ENCODE results near the gene SEC23B. TPM values are rescaled to one million over a fixed set of nuclear protein-coding genes. Genes with fewer than 3 reads are reported as not detected.
A peak's percentile ranks its signal among the peaks of the same experiment; 100 is the strongest.

Gene SEC23B
- total RNA-seq, 1 experiment from 2014 or later, result 67.1 TPM

DNA sequence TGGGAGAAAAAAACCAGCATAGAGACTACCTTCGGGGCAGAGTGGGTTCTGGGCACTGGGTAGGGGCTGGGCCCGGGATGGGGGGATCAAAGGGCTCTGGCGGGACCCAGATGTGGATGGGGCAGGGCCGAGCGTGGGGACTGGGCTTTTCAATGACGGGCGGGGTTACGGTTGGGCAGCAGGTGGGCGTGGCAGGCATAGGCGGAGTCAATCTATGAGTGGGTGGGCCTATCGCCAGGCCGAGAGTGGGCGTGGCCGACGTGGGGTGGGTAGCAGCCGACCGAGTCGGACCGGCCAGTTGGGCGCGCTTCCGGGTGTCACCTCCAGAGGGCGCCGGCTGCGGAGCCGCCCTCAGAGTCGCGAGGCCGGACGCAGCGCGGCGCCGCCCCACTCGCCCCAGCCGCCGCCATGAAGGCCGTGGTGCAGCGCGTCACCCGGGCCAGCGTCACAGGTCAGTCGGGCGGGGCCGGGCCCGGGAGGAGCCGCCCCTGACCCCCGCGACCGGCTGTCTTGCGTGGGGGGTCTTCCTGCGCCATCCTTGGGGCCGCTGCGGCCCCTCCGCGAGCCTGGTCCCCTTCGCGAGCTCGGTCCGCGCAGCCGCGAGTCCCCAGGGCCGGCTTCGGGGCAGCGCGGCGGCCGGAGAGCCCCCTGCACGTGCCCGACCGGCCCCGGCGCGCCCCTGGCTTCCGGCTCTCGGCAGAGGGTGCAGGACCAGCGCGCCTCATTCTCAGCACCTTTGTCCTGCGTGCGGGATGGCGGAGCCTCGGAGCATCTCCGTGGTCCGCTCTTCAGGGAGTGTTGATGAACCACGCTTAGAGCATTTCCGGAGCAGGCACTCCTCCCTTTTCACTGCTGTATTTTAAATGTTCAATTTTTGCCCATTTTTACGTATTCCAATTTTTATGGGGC is 80.2 kb downstream of the SEC23B start, which contains the start of gene DTD1 (continued):
- TF ChIP-seq GABPB1 (CRISPR knock-in tag; IDR thresholded peaks at IDR 0.05) (peak; percentile 68; the same call in 1 of the 2 replicates), ZNF219 (CRISPR knock-in tag; IDR thresholded peaks at IDR 0.05; ENCODE audit: borderline replicate concordance) (no peak)
- TF ChIP-seq, protein P1, sequence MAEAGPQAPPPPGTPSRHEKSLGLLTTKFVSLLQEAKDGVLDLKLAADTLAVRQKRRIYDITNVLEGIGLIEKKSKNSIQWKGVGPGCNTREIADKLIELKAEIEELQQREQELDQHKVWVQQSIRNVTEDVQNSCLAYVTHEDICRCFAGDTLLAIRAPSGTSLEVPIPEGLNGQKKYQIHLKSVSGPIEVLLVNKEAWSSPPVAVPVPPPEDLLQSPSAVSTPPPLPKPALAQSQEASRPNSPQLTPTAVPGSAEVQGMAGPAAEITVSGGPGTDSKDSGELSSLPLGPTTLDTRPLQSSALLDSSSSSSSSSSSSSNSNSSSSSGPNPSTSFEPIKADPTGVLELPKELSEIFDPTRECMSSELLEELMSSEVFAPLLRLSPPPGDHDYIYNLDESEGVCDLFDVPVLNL (CRISPR knock-in tag; IDR thresholded peaks at IDR 0.05; ENCODE audit: borderline replicate concordance, low read depth), result no peak
- TF ChIP-seq, protein P2, sequence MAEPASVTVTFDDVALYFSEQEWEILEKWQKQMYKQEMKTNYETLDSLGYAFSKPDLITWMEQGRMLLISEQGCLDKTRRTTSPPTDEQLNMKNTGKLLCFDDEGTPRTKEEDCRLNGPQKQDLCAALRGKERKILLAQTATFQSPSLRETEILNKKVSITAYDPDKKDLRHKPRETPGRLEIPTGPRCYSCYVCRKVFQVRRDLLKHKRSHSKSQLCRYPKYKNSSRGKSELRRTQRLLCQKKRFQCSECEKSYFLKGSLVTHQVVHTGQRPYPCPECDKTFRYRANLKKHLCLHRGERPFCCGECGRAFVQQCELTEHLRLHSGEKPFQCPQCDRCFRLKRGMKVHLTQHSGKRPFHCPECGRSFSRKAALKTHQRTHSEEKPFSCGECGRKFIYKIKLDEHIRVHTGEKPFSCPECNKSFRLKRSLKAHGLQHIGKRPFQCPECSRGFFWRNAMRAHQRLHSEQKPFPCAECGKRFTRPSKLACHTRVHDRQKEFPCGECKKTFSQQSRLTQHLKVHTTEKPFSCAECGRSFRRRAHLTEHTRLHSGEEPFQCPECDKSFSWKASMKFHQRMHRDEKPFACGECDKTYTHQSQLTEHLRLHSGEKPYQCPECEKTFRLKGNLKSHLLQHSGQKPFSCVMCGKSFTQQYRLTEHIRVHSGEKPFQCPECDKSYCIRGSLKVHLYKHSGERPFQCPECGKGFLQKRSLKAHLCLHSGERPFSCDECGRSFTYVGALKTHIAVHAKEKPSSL (CRISPR knock-in tag; conservative IDR thresholded peaks at IDR 0.05), result no peak

DNA sequence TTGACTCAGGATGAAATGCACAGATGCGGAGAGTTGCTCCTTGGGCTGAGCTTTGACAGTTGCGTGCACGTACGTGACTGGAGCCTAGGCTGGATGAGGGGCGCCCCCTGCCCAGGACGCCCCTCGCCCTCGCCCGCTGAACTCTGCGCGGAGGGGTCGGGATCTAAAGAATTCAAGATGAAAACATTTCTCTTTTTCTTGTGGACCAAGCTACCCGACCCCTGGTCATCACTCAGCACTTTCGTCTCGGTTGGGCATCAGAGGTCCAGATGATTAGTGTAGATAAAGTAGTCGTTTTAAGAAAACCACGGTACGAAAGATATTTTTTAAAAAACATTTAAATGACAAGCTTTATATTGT is 80.8 kb downstream of the SEC23B start:
- POLR2A ChIA-PET, result interaction anchor here (1.0 to 1.5 kb wide), 2 partner anchors 22 to 81 kb away, joined by 3 to 6 read pairs; partner anchors contain the start of genes SEC23B and SMIM26
- H3K9me3 Mint-ChIP-seq, result peaks cover 4% of the 10 kb centered on the region
- no peaks in the 10 kb centered on the region; the same call in 1 of the 2 replicates for H3K36me3 Mint-ChIP-seq
- peak; percentile 24 for DNase-seq (ENCODE audit: low spot score)
- peak overlapping the region; percentile 78 for H3K27ac Mint-ChIP-seq
- peak overlapping the region; percentile 83 for H3K4me3 Mint-ChIP-seq
- TF ChIP-seq, protein P3, sequence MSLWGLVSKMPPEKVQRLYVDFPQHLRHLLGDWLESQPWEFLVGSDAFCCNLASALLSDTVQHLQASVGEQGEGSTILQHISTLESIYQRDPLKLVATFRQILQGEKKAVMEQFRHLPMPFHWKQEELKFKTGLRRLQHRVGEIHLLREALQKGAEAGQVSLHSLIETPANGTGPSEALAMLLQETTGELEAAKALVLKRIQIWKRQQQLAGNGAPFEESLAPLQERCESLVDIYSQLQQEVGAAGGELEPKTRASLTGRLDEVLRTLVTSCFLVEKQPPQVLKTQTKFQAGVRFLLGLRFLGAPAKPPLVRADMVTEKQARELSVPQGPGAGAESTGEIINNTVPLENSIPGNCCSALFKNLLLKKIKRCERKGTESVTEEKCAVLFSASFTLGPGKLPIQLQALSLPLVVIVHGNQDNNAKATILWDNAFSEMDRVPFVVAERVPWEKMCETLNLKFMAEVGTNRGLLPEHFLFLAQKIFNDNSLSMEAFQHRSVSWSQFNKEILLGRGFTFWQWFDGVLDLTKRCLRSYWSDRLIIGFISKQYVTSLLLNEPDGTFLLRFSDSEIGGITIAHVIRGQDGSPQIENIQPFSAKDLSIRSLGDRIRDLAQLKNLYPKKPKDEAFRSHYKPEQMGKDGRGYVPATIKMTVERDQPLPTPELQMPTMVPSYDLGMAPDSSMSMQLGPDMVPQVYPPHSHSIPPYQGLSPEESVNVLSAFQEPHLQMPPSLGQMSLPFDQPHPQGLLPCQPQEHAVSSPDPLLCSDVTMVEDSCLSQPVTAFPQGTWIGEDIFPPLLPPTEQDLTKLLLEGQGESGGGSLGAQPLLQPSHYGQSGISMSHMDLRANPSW (CRISPR knock-in tag; conservative IDR thresholded peaks at IDR 0.05; ENCODE audit: low read depth), result no peak
- TF ChIP-seq ZNF232 (CRISPR knock-in tag; IDR thresholded peaks at IDR 0.05), result 0 out of 2 replicates have a peak, but pooled peaks have one; percentile 33
- peaks cover 41% of the 10 kb centered on the region for H3K4me1 Mint-ChIP-seq
- H3K27me3 Mint-ChIP-seq (ENCODE audit: low read depth), result peaks cover 3% of the 10 kb centered on the region; the same call in 1 of the 2 replicates
- ATAC-seq, result peak; percentile 6
- CTCF ChIA-PET, result interaction anchor here (0.6 to 1.0 kb wide), 3 partner anchors 11 to 17 kb away, joined by 3 read pairs; no protein-coding TSS in a partner anchor

DNA sequence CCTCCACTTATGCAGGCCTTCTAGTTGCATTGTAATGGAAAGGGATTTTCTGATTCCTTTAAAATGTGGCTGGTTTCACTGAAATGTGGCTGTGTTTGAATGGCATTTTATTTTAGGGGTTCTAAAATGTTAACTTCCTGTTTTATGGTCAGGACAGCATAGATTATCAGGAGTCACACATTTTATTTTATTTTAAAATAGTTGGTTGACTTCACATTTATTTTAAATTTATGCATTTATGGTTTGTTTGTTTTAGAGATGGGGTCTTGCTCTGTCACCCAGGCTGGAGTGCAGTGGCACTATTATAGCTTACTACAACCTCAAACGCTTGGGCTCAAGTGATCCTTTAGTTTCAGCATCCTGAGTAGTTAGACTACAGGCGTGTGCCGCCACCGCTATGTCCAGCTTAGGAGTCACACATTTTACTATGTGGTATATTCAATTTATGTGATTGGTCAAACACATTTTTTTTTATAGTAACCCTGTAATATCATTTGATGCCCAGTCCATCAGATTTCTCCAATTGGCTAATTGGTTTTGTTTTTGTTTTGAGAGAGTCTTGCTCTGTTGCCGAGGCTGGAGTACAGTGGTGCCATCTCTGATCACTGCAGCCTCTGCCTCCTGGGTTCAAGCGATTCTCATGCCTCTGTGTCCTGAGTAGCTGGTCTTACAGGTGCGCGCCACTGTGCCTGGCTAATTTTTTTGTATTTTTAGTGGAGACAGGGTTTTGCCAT is 82.4 kb downstream of the SEC23B start:
- Mint-ChIP-seq H3K36me3 (no peaks in the 10 kb centered on the region; the same call in 1 of the 2 replicates), H3K4me3 (peak overlapping the region; percentile 83), H3K9me3 (peaks cover 4% of the 10 kb centered on the region), H3K27ac (peak overlapping the region; percentile 97), H3K4me1 (peaks cover 40% of the 10 kb centered on the region), H3K27me3 (ENCODE audit: low read depth) (no peaks in the 10 kb centered on the region)
- CTCF ChIA-PET, result interaction anchor here (0.7 kb wide), 1 partner anchor 22 kb away, joined by 3 read pairs; no protein-coding TSS in a partner anchor
- ATAC-seq (no peak), DNase-seq (ENCODE audit: low spot score) (no peak)
- TF ChIP-seq, protein P4, sequence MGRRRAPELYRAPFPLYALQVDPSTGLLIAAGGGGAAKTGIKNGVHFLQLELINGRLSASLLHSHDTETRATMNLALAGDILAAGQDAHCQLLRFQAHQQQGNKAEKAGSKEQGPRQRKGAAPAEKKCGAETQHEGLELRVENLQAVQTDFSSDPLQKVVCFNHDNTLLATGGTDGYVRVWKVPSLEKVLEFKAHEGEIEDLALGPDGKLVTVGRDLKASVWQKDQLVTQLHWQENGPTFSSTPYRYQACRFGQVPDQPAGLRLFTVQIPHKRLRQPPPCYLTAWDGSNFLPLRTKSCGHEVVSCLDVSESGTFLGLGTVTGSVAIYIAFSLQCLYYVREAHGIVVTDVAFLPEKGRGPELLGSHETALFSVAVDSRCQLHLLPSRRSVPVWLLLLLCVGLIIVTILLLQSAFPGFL (CRISPR knock-in tag; IDR thresholded peaks at IDR 0.05; ENCODE audit: borderline replicate concordance), result no peak
- TF ChIP-seq, protein P5, sequence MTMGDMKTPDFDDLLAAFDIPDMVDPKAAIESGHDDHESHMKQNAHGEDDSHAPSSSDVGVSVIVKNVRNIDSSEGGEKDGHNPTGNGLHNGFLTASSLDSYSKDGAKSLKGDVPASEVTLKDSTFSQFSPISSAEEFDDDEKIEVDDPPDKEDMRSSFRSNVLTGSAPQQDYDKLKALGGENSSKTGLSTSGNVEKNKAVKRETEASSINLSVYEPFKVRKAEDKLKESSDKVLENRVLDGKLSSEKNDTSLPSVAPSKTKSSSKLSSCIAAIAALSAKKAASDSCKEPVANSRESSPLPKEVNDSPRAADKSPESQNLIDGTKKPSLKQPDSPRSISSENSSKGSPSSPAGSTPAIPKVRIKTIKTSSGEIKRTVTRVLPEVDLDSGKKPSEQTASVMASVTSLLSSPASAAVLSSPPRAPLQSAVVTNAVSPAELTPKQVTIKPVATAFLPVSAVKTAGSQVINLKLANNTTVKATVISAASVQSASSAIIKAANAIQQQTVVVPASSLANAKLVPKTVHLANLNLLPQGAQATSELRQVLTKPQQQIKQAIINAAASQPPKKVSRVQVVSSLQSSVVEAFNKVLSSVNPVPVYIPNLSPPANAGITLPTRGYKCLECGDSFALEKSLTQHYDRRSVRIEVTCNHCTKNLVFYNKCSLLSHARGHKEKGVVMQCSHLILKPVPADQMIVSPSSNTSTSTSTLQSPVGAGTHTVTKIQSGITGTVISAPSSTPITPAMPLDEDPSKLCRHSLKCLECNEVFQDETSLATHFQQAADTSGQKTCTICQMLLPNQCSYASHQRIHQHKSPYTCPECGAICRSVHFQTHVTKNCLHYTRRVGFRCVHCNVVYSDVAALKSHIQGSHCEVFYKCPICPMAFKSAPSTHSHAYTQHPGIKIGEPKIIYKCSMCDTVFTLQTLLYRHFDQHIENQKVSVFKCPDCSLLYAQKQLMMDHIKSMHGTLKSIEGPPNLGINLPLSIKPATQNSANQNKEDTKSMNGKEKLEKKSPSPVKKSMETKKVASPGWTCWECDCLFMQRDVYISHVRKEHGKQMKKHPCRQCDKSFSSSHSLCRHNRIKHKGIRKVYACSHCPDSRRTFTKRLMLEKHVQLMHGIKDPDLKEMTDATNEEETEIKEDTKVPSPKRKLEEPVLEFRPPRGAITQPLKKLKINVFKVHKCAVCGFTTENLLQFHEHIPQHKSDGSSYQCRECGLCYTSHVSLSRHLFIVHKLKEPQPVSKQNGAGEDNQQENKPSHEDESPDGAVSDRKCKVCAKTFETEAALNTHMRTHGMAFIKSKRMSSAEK (CRISPR knock-in tag; IDR thresholded peaks at IDR 0.05; ENCODE audit: borderline replicate concordance), result no peak
- TF ChIP-seq, protein P6, sequence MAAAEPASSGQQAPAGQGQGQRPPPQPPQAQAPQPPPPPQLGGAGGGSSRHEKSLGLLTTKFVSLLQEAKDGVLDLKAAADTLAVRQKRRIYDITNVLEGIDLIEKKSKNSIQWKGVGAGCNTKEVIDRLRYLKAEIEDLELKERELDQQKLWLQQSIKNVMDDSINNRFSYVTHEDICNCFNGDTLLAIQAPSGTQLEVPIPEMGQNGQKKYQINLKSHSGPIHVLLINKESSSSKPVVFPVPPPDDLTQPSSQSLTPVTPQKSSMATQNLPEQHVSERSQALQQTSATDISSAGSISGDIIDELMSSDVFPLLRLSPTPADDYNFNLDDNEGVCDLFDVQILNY (CRISPR knock-in tag; IDR thresholded peaks at IDR 0.05), result no peak
- TF ChIP-seq, protein P3 (CRISPR knock-in tag; conservative IDR thresholded peaks at IDR 0.05; ENCODE audit: low read depth), result no peak
- no peak for TF ChIP-seq ZNF121 (CRISPR knock-in tag; IDR thresholded peaks at IDR 0.05)
- no peak for TF ChIP-seq ZNF232 (CRISPR knock-in tag; IDR thresholded peaks at IDR 0.05)
- POLR2A ChIA-PET, result no interaction called here

All from WTC11 (cell line).